Upper lobe of left lung (tissue), 6 donors: Measurements from ENCODE around the gene CDK5RAP1. TPM values are rescaled to one million over a fixed set of nuclear protein-coding genes. Genes with fewer than 3 reads are reported as not detected.
A peak's percentile ranks its signal among the peaks of the same experiment; 100 is the strongest.
"Not testable (repeated sequence)": the region's sequence is repeated elsewhere in the genome, so short reads cannot be mapped to it uniquely, and the experiment has no call there.

Experiments
- ATAC-seq, 2 donors: fragments of 200-7000 bp; cut with Tn5 transposase; one replicate each; pipeline ENCODE4 v1.9.1; 2022; ENCODE audit warnings: mild to moderate bottlenecking in 2 of 2, moderate library complexity in 2 of 2; ENCODE audit not compliant: low FRiP score in 2 of 2
- DNase-seq, 2 donors: peaks; one replicate each; pipeline ENCODE4 v3.0.0-alpha.2; 2019 to 2020
- H3K27ac ChIP-seq, 4 donors: fragments of 200-600 bp; sonication (generic); one replicate each; pipeline ENCODE4 v1.5.1; 2016 to 2019
- H3K27me3 ChIP-seq, 4 donors: fragments of 200-600 bp; sonication (generic); one replicate each; pipeline ENCODE4 v1.5.1; 2017 to 2019
- H3K36me3 ChIP-seq, 4 donors: fragments of 200-600 bp; sonication (generic); one replicate each; pipeline ENCODE4 v1.5.1; 2016 to 2019
- H3K4me1 ChIP-seq, 4 donors: fragments of 200-600 bp; sonication (generic); one replicate each; pipeline ENCODE4 v1.5.1; 2018 to 2019
- H3K4me3 ChIP-seq, 4 donors: fragments of 200-600 bp; sonication (generic); one replicate each; pipeline ENCODE4 v1.5.1; 2017 to 2019; ENCODE audit warnings: mild to moderate bottlenecking in 2 of 4, moderate library complexity in 1 of 4
- H3K9me3 ChIP-seq, 4 donors: fragments of 200-600 bp; sonication (generic); one replicate each; pipeline ENCODE4 v1.5.1; 2018 to 2019
- CTCF ChIP-seq, 6 experiments: fragments of 450-650 bp in 4 of 6; fragments of 200-600 bp in 2 of 6; sonication (generic) in 2 of 6; IDR thresholded peaks; one replicate each; pipeline ENCODE4 v1.5.1; 2016 to 2019; ENCODE audit warnings: antibody characterized with exemption in 6 of 6
- EP300 ChIP-seq, 4 donors: sonication (generic); formaldehyde crosslinking; IDR thresholded peaks; one replicate each; pipeline ENCODE4 v1.5.1; 2017; ENCODE audit warnings: antibody characterized with exemption in 4 of 4, control low read depth in 2 of 4
- POLR2A ChIP-seq, 4 donors: fragments of 450-650 bp; IDR thresholded peaks; one replicate each; pipeline ENCODE4 v1.5.1; 2016 to 2017; ENCODE audit warnings: antibody characterized with exemption in 4 of 4, mild to moderate bottlenecking in 2 of 4
- POLR2AphosphoS5 ChIP-seq, 2 donors: sonication (generic); formaldehyde crosslinking; IDR thresholded peaks; one replicate each; pipeline ENCODE4 v1.5.1; 2017; ENCODE audit warnings: antibody characterized with exemption in 2 of 2
- WGBS, 2 donors: methylation state at CpG; one replicate each; pipeline ENCODE4 v1.1.5; 2017 to 2018; 5-methylcytosine and 5-hydroxymethylcytosine counted together
- total RNA-seq, 6 donors: library from RNA; depleted of rRNA in 4 of 6; stranded (reverse); fragments of >200 nt in 4 of 6; gene quantifications; one replicate each; pipeline versions ENCODE4 v1.1.0 to v1.2.1, GENCODE V29; 2016 to 2021
- donor health status: DM: no; HTN: no; CAD: no; lungs with moderate emphysema.
- donor health status: DM: no; HTN: yes; CAD: no; lungs with severe emphysema.

CDK5RAP1 gene
- total RNA-seq, 6 donors from 2014 or later = 19.1 to 33.7 (median 25.0) TPM

DNA sequence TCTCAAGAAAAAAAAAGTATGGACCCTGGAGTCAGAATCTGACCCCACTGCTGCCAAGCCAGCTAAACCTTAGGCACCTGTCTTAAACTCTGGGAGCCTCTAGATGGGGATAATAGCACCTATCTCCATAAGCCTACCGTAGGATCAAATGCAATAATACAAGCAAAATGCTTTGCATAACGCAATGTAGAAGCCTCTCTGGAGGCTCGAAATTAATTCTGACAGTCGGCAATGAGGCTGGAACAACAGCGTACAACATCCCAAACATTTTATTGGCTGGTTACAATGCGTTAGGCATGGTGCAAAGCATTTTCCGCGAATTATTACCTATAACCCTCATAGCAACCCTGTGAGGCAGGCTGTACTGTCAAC, 521 bp downstream of the CDK5RAP1 start:
- WGBS, 2 donors = 0 to 1% methylated on average over 7 to 8 of the region's 8 CpGs
- Histone ChIP-seq H3K4me3 (peak overlapping the region; percentile 73 to 98 (median 84)), H3K4me1 (peaks cover 19 to 29% (median 27%) of the 10 kb centered on the region in 4 donors), H3K27ac (peak overlapping the region; percentile 60 to 87 (median 80)), H3K36me3 (peaks cover 0 to 13% (median 2%) of the 10 kb centered on the region in 4 donors), H3K9me3 (no peaks in the 10 kb centered on the region), H3K27me3 (no peaks in the 10 kb centered on the region)
- ATAC-seq (no peak), DNase-seq (no peak)
- TF ChIP-seq POLR2A (IDR thresholded peaks at IDR 0.05) (no peak), EP300 (IDR thresholded peaks at IDR 0.05) (no peak), CTCF (IDR thresholded peaks at IDR 0.05) (no peak), POLR2AphosphoS5 (IDR thresholded peaks at IDR 0.05) (no peak)

DNA sequence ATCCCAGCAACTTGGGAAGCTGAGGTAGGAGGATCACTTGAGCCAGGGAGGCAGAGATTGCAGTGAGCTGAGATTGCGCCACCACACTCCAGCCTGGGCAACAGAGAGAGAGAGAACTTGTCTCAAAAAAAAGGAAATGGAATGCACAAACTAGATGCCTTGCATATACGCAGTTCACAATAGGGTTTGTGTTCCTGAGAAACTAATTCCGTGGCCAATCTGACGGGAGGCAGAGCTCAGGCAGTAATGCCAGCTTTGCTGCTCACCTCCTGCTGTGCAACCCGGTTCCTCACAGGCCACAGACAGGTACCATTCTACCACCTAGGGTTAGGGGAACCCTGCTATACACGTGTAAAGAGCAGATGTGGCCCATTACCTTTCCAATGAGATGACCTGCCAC, 1.4 kb downstream of the CDK5RAP1 start:
- Histone ChIP-seq H3K4me1 (peaks cover 19 to 29% (median 27%) of the 10 kb centered on the region in 4 donors), H3K9me3 (no peaks in the 10 kb centered on the region), H3K4me3 (peak overlapping the region in 3 of 4 donors; percentile 73 to 98 (median 83)), H3K36me3 (peaks cover 0 to 22% (median 9%) of the 10 kb centered on the region in 4 donors), H3K27ac (no peak overlapping the region), H3K27me3 (no peaks in the 10 kb centered on the region)
- DNase-seq (peak in 1 of 2 donors; percentile 36), ATAC-seq (no peak)
- TF ChIP-seq POLR2A (IDR thresholded peaks at IDR 0.05) = no peak
- TF ChIP-seq POLR2AphosphoS5 (IDR thresholded peaks at IDR 0.05) = no peak
- no peak for TF ChIP-seq CTCF (IDR thresholded peaks at IDR 0.05)
- TF ChIP-seq EP300 (IDR thresholded peaks at IDR 0.05) = no peak
- WGBS, 2 donors = 49 to 64% methylated on average over 6 of the region's 6 CpGs

DNA sequence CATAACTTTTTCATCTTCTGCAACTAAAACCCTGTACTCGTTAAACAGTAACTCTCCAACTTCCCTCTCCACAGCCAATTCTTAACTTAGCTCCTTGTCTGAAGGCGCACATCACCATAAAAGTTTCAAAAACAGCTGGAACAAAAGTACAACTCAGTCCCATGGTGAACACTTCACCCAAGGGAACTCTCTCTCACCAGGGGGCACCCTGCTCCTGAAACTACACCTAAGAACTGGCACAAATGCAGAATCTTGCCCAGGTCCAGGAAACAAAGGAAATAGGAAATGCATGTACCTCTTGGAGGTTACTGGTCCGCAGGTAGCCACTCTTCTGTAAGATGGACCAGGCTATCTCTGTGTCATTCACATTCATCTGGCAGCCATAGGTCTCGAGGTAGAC, 6.6 kb downstream of the CDK5RAP1 start:
- no peaks in the 10 kb centered on the region for H3K27me3 ChIP-seq
- no peak for DNase-seq
- H3K36me3 ChIP-seq = peaks cover 21 to 72% (median 37%) of the 10 kb centered on the region in 4 donors
- no peak overlapping the region for H3K27ac ChIP-seq
- H3K9me3 ChIP-seq = no peaks in the 10 kb centered on the region
- no peak for TF ChIP-seq POLR2AphosphoS5 (IDR thresholded peaks at IDR 0.05)
- TF ChIP-seq EP300 (IDR thresholded peaks at IDR 0.05) = no peak
- no peak for TF ChIP-seq CTCF (IDR thresholded peaks at IDR 0.05)
- no peak for TF ChIP-seq POLR2A (IDR thresholded peaks at IDR 0.05)
- 92 to 93% methylated on average over 4 of the region's 4 CpGs for WGBS, 2 donors
- no peak overlapping the region for H3K4me3 ChIP-seq
- H3K4me1 ChIP-seq = peaks cover 4 to 7% (median 5%) of the 10 kb centered on the region in 4 donors
- ATAC-seq = no peak

DNA sequence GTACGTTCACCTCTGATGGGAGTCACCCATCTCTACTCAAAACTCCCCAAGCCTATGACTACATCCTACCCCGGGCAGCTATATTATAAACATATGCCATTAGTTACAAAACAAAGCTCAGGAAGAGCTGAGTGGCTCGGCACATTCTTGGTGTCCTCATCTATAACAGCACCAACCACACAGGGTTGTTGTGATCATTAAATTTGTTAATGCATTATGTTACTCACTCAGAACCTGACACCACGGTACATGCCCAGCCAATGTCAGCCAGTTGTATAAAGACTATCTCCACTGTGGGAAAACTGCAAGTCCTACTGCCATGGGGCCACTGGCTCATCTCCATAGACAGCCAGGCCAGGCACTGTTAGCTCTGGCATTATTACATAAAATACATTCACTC, 7.7 kb downstream of the CDK5RAP1 start:
- H3K4me1 ChIP-seq = no peaks in the 10 kb centered on the region
- 89 to 93% methylated on average over 3 to 4 of the region's 4 CpGs for WGBS, 2 donors
- no peak overlapping the region for H3K27ac ChIP-seq
- TF ChIP-seq POLR2AphosphoS5 (IDR thresholded peaks at IDR 0.05) = no peak
- TF ChIP-seq POLR2A (IDR thresholded peaks at IDR 0.05) = no peak
- TF ChIP-seq EP300 (IDR thresholded peaks at IDR 0.05) = no peak
- no peak for TF ChIP-seq CTCF (IDR thresholded peaks at IDR 0.05)
- no peaks in the 10 kb centered on the region for H3K27me3 ChIP-seq
- no peaks in the 10 kb centered on the region for H3K9me3 ChIP-seq
- no peak for DNase-seq
- no peak for ATAC-seq
- peaks cover 22 to 78% (median 42%) of the 10 kb centered on the region in 4 donors for H3K36me3 ChIP-seq
- no peak overlapping the region for H3K4me3 ChIP-seq

- Histone ChIP-seq H3K4me3 (no peak overlapping the region), H3K9me3 (no peaks in the 10 kb centered on the region), H3K27ac (no peak overlapping the region), H3K36me3 (peaks cover 22 to 85% (median 48%) of the 10 kb centered on the region in 4 donors), H3K4me1 (no peaks in the 10 kb centered on the region), H3K27me3 (no peaks in the 10 kb centered on the region)
- no peak for ATAC-seq
- 85 to 87% methylated on average over 9 of the region's 9 CpGs for WGBS, 2 donors
- no peak for DNase-seq
- no peak for TF ChIP-seq EP300 (IDR thresholded peaks at IDR 0.05)
- TF ChIP-seq POLR2A (IDR thresholded peaks at IDR 0.05) = no peak
- TF ChIP-seq POLR2AphosphoS5 (IDR thresholded peaks at IDR 0.05) = no peak
- no peak for TF ChIP-seq CTCF (IDR thresholded peaks at IDR 0.05)
Observed at GRCh38 chr20:33391722-33392415, 9.4 kb downstream of the CDK5RAP1 start.

DNA sequence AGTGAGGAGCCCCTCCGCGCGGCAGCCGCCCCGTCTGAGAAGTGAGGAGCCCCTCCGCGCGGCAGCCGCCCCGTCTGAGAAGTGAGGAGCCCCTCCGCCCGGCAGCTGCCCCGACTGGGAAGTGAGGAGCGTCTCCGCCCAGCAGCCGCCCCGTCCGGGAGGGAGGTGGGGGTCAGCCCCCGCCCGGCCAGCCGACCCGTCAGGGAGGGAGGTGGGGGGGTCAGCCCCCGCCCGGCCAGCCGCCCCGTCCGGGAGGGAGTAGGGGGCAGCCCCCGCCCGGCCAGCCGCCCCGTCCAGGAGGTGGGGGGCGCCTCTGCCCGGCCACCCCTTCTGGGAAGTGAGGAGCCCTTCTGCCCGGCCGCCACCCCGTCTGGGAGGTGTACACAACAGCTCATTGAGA, 12.0 kb downstream of the CDK5RAP1 start:
- H3K27me3 ChIP-seq, H3K27ac ChIP-seq, H3K9me3 ChIP-seq, H3K4me1 ChIP-seq, H3K4me3 ChIP-seq, ATAC-seq: not testable (repeated sequence)
- peaks cover 30 to 86% (median 60%) of the 10 kb centered on the region in 4 donors for H3K36me3 ChIP-seq
- 96% methylated on average over 5 to 23 of the region's 36 CpGs for WGBS, 2 donors
- peak in 1 of 2 donors; percentile 69 for DNase-seq
